ENCODE measurements around the gene EEA1.

The EEA1 gene

DNA sequence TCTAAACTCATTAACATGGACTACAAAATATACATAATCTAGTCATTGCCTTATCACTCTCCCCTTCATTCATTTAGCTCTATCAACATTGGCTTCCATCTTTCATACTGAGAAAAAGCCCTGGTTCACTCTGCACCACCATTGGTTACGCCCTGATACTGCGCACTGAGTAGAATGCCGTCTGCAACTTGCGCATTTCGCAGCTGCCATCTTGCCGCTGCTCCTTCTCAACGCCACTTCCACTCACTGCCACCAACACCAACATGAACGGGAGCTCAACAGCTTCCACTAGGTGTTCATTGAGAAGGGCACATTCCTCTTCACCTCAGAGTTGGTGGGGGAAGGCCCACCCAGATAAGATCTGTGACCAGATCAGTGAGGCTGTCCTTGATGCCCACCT is 71.3 kb downstream of the EEA1 start:
- ChIA-PET POLR2A (no interaction called here), CTCF (no interaction called here)

DNA sequence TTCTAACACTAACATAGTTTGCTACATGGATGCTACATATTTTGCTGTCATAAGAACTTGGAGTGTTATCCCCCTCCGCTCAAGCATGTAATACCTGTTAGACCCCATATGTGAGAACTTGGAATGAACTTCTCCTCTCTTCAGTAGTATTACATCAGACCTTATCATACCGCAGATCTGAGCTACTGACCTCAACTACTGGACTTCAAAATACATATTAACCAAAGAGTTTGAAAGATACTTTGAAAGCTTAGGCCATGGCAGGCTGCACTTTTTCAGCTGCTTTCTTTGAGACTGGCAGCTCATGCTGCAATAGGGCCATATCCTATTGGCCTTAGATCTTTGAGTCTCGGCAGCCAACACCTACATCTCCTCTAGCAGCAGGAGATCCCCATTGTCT is 74.8 kb downstream of the EEA1 start:
- TF ChIP-seq FOXM1 (IDR thresholded peaks at IDR 0.05; ENCODE audit: borderline replicate concordance) (no peak), ARNT (IDR thresholded peaks at IDR 0.05) (no peak), LEF1 (IDR thresholded peaks at IDR 0.05; ENCODE audit: borderline replicate concordance) (no peak), SUZ12 (IDR thresholded peaks at IDR 0.05) (no peak), TARDBP (IDR thresholded peaks at IDR 0.05) (no peak), HDGF (IDR thresholded peaks at IDR 0.05; ENCODE audit: borderline replicate concordance) (no peak), NFRKB (IDR thresholded peaks at IDR 0.05) (no peak), ZNF384 (IDR thresholded peaks at IDR 0.05) (no peak), FOXA1 (IDR thresholded peaks at IDR 0.05) (no peak)
- TF ChIP-seq, protein P1, sequence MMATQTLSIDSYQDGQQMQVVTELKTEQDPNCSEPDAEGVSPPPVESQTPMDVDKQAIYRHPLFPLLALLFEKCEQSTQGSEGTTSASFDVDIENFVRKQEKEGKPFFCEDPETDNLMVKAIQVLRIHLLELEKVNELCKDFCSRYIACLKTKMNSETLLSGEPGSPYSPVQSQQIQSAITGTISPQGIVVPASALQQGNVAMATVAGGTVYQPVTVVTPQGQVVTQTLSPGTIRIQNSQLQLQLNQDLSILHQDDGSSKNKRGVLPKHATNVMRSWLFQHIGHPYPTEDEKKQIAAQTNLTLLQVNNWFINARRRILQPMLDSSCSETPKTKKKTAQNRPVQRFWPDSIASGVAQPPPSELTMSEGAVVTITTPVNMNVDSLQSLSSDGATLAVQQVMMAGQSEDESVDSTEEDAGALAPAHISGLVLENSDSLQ (IDR thresholded peaks at IDR 0.05) = no peak
- CTCF ChIA-PET = no interaction called here
- no peak for DNase-seq (ENCODE audit: extremely low spot score)
- POLR2A ChIA-PET = no interaction called here

More for the DNA sequence above, 71.3 kb downstream of the EEA1 start:
- TF ChIP-seq LEF1 (IDR thresholded peaks at IDR 0.05; ENCODE audit: borderline replicate concordance) (no peak), ELF4 (IDR thresholded peaks at IDR 0.05) (no peak), ZNF384 (IDR thresholded peaks at IDR 0.05) (no peak), NFRKB (IDR thresholded peaks at IDR 0.05) (no peak), ARNT (IDR thresholded peaks at IDR 0.05) (no peak), FOXM1 (IDR thresholded peaks at IDR 0.05; ENCODE audit: borderline replicate concordance) (no peak), TARDBP (IDR thresholded peaks at IDR 0.05) (no peak), FOXA1 (IDR thresholded peaks at IDR 0.05) (no peak), BHLHE40 (IDR thresholded peaks at IDR 0.05; ENCODE audit: borderline replicate concordance) (no peak), HDGF (IDR thresholded peaks at IDR 0.05; ENCODE audit: borderline replicate concordance) (no peak), FOXK2 (IDR thresholded peaks at IDR 0.05) (no peak), L3MBTL2 (conservative IDR thresholded peaks at IDR 0.05) (no peak)
- DNase-seq (ENCODE audit: extremely low spot score) = no peak

DNA sequence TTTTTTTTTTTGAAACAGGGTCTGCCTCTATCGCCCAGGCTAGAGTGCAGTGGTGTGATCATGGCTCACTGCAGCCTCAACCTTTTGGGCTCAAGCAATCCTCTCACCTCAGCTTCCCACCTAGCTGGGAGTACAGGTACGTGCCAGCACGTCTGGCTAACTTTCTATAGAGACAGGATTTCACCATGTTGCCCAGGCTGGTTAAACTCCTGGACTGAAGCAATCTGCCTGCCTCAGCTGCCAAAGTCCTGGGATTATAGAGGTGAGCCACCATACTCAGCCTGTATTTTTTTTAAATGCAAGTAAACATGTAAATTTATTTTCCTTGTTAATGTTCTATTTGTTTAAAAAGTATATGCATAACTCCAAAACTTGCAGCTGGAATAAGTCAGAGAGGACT is 80.4 kb downstream of the EEA1 start:
- ChIA-PET CTCF (no interaction called here), POLR2A (no interaction called here)
- no peak for TF ChIP-seq CTBP1 (IDR thresholded peaks at IDR 0.05; ENCODE audit: borderline replicate concordance)
- TF ChIP-seq BHLHE40 (IDR thresholded peaks at IDR 0.05; ENCODE audit: borderline replicate concordance) = no peak
- no peak for TF ChIP-seq SP1 (IDR thresholded peaks at IDR 0.05)
- TF ChIP-seq FOXA1 (IDR thresholded peaks at IDR 0.05) = no peak
- DNase-seq (ENCODE audit: extremely low spot score) = no peak

DNA sequence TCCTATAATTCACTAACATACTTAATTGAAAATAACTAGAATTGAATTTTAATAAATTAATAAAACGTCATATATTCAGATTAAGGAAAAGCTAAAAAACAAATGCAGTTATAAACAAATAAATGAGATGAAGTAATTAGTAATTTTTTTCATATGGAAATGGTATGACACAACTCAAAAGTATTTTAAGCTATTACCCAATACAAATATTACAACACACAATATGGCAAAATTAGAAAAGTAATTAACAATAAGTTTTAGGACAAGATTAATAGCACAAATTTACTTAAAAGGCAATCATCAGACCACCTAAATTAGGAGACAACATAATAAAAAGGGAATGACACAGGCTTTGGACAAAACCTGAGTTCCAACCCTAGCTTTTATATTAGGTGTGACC is 81.7 kb downstream of the EEA1 start:
- POLR2A ChIA-PET = no interaction called here
- CTCF ChIA-PET = interaction anchor here (0.7 kb wide), 1 partner anchor 29 kb away, joined by 3 read pairs; no protein-coding TSS in a partner anchor
- DNase-seq (ENCODE audit: extremely low spot score) = no peak
- TF ChIP-seq, protein P1 (IDR thresholded peaks at IDR 0.05) = no peak
- TF ChIP-seq BHLHE40 (IDR thresholded peaks at IDR 0.05; ENCODE audit: borderline replicate concordance) (no peak), FOXA1 (IDR thresholded peaks at IDR 0.05) (no peak), NFRKB (IDR thresholded peaks at IDR 0.05) (no peak), ZNF384 (IDR thresholded peaks at IDR 0.05) (no peak), L3MBTL2 (conservative IDR thresholded peaks at IDR 0.05) (no peak), TARDBP (IDR thresholded peaks at IDR 0.05) (no peak), HDGF (IDR thresholded peaks at IDR 0.05; ENCODE audit: borderline replicate concordance) (no peak), ELF4 (IDR thresholded peaks at IDR 0.05) (no peak), FOXM1 (IDR thresholded peaks at IDR 0.05; ENCODE audit: borderline replicate concordance) (no peak), LEF1 (IDR thresholded peaks at IDR 0.05; ENCODE audit: borderline replicate concordance) (no peak), CTBP1 (IDR thresholded peaks at IDR 0.05; ENCODE audit: borderline replicate concordance) (no peak), SP1 (IDR thresholded peaks at IDR 0.05) (no peak), FOXK2 (IDR thresholded peaks at IDR 0.05) (no peak), ARNT (IDR thresholded peaks at IDR 0.05) (no peak), SUZ12 (IDR thresholded peaks at IDR 0.05) (no peak)

DNA sequence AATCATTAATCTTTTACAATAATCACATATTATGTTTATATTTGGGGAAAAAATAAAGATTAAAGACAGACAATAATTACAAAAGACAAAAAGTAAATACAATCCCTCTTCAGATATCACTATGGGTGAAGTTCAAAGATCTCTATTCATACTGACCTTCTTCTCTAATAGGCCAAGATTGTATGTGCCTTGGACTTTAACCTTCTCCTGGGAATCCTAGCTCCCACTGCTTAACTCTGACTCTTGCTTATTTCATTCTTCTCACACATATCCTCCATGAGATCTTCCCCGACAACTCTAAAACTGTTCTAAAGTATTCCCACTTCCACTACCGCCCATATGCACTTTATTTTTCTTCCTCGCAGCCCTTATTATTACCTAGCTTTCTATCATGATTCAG is 83.8 kb downstream of the EEA1 start:
- POLR2A ChIA-PET = no interaction called here
- DNase-seq (ENCODE audit: extremely low spot score) = no peak
- TF ChIP-seq, protein P1 (IDR thresholded peaks at IDR 0.05) = no peak
- TF ChIP-seq BHLHE40 (IDR thresholded peaks at IDR 0.05; ENCODE audit: borderline replicate concordance) (no peak), HDGF (IDR thresholded peaks at IDR 0.05; ENCODE audit: borderline replicate concordance) (no peak), TARDBP (IDR thresholded peaks at IDR 0.05) (no peak), FOXA1 (IDR thresholded peaks at IDR 0.05) (no peak), SUZ12 (IDR thresholded peaks at IDR 0.05) (no peak), SP1 (IDR thresholded peaks at IDR 0.05) (no peak), CTBP1 (IDR thresholded peaks at IDR 0.05; ENCODE audit: borderline replicate concordance) (no peak), FOXM1 (IDR thresholded peaks at IDR 0.05; ENCODE audit: borderline replicate concordance) (no peak), ARNT (IDR thresholded peaks at IDR 0.05) (no peak), L3MBTL2 (conservative IDR thresholded peaks at IDR 0.05) (no peak), ZNF384 (IDR thresholded peaks at IDR 0.05) (no peak), NFRKB (IDR thresholded peaks at IDR 0.05) (no peak), LEF1 (IDR thresholded peaks at IDR 0.05; ENCODE audit: borderline replicate concordance) (no peak), ELF4 (IDR thresholded peaks at IDR 0.05) (no peak), FOXK2 (IDR thresholded peaks at IDR 0.05) (no peak)
- CTCF ChIA-PET = no interaction called here

DNA sequence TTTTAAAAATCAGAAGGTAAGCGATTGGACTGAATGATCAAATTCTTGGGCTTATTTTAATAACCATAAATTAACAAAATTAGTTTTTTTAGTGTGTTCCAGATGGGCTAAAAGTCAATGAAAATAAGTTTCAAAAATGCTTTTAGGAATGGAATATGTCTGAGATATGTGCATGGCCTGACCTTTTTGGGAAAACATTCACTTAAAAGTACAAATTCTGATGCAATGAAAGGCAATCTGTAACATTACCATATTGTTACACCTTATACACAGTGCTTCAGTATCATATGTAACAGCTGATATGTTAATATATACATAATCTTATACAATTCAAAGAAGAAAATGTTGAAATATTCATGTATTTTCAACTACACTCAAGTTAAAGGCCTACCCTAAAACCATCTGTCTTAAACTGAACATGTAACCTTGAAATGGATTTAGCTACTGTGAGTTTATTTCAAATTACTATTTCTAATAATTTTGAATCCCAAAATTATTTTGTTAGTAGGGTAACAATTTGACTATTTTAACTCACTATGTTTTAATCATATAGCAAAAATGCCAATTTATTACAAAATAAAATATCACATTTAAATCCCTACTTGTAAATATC is 84.8 kb downstream of the EEA1 start:
- TF ChIP-seq NFRKB (IDR thresholded peaks at IDR 0.05) (no peak), LEF1 (IDR thresholded peaks at IDR 0.05; ENCODE audit: borderline replicate concordance) (no peak), FOXA1 (IDR thresholded peaks at IDR 0.05) (no peak), SUZ12 (IDR thresholded peaks at IDR 0.05) (no peak), SP1 (IDR thresholded peaks at IDR 0.05) (no peak), CTBP1 (IDR thresholded peaks at IDR 0.05; ENCODE audit: borderline replicate concordance) (no peak), L3MBTL2 (conservative IDR thresholded peaks at IDR 0.05) (no peak)
- DNase-seq (ENCODE audit: extremely low spot score) = no peak
- POLR2A ChIA-PET = no interaction called here
- CTCF ChIA-PET = no interaction called here

Data from HEK293T (cell line).